Measurements from ENCODE around the gene NSUN6.
"Not testable (repeated sequence)": the region's sequence is repeated elsewhere in the genome, so short reads cannot be mapped to it uniquely, and the experiment has no call there.

Gene NSUN6

GRCh38 chr10:18610517-18610916 lies 40.9 kb downstream of the NSUN6 start:
- Mint-ChIP-seq H3K9me3 (peaks cover 0 to 2% of the 10 kb centered on the region in 2 donors), H3K36me3 (peaks cover 34 to 47% of the 10 kb centered on the region in 2 donors), H3K4me3 (no peak overlapping the region), H3K27me3 (no peaks in the 10 kb centered on the region), H3K4me1 (peaks cover 0 to 2% of the 10 kb centered on the region in 2 donors), H3K27ac (no peak overlapping the region)
- no peak for ATAC-seq (replicated peaks)
- no peak for DNase-seq

GRCh38 chr10:18608596-18608995 lies 42.8 kb downstream of the NSUN6 start:
- Mint-ChIP-seq H3K27me3 (no peaks in the 10 kb centered on the region), H3K4me3 (no peak overlapping the region), H3K36me3 (peaks cover 32 to 46% of the 10 kb centered on the region in 2 donors), H3K27ac (no peak overlapping the region), H3K4me1 (peaks cover 0 to 2% of the 10 kb centered on the region in 2 donors), H3K9me3 (peaks cover 0 to 2% of the 10 kb centered on the region in 2 donors)
- DNase-seq (no peak), ATAC-seq (replicated peaks) (no peak)

GRCh38 chr10:18607503-18608378 lies 43.6 kb downstream of the NSUN6 start:
- no peak for ATAC-seq (replicated peaks)

GRCh38 chr10:18606051-18606695 lies 45.2 kb downstream of the NSUN6 start:
- Mint-ChIP-seq H3K4me3 (no peak overlapping the region), H3K36me3 (peaks cover 19 to 41% of the 10 kb centered on the region in 2 donors), H3K27me3 (no peaks in the 10 kb centered on the region), H3K9me3 (no peaks in the 10 kb centered on the region), H3K27ac (no peak overlapping the region), H3K4me1 (peaks cover 0 to 2% of the 10 kb centered on the region in 2 donors)
- ATAC-seq (replicated peaks) (no peak), DNase-seq (no peak)

More at GRCh38 chr10:18607503-18608378, 43.6 kb downstream of the NSUN6 start:
- Mint-ChIP-seq H3K27ac (no peak overlapping the region), H3K27me3 (no peaks in the 10 kb centered on the region), H3K9me3 (peaks cover 0 to 2% of the 10 kb centered on the region in 2 donors), H3K4me1 (peaks cover 0 to 2% of the 10 kb centered on the region in 2 donors), H3K36me3 (peaks cover 28 to 48% of the 10 kb centered on the region in 2 donors), H3K4me3 (no peak overlapping the region)
- no peak for DNase-seq

GRCh38 chr10:18601321-18601720 lies 50.1 kb downstream of the NSUN6 start:
- DNase-seq (no peak), ATAC-seq (replicated peaks) (no peak)
- H3K27me3 Mint-ChIP-seq, result no peaks in the 10 kb centered on the region
- H3K9me3 Mint-ChIP-seq, result no peaks in the 10 kb centered on the region
- no peak overlapping the region for H3K4me3 Mint-ChIP-seq
- no peaks in the 10 kb centered on the region for H3K4me1 Mint-ChIP-seq
- peaks cover 10 to 37% of the 10 kb centered on the region in 2 donors for H3K36me3 Mint-ChIP-seq
- no peak overlapping the region for H3K27ac Mint-ChIP-seq

- Mint-ChIP-seq H3K27me3 (no peaks in the 10 kb centered on the region), H3K4me3 (no peak overlapping the region), H3K36me3 (peaks cover 13 to 36% of the 10 kb centered on the region in 2 donors), H3K9me3 (no peaks in the 10 kb centered on the region), H3K27ac (no peak overlapping the region), H3K4me1 (no peaks in the 10 kb centered on the region)
- DNase-seq (no peak), ATAC-seq (replicated peaks) (no peak)
Observed at GRCh38 chr10:18599392-18599791, 52.0 kb downstream of the NSUN6 start.

GRCh38 chr10:18594574-18595156 lies 56.7 kb downstream of the NSUN6 start:
- Mint-ChIP-seq H3K36me3 (peaks cover 48 to 61% of the 10 kb centered on the region in 2 donors), H3K27ac (no peak overlapping the region), H3K9me3 (peaks cover 5 to 9% of the 10 kb centered on the region in 2 donors), H3K4me1 (peaks cover 1 to 6% of the 10 kb centered on the region in 2 donors), H3K4me3 (no peak overlapping the region), H3K27me3 (no peaks in the 10 kb centered on the region)
- no peak for DNase-seq
- peak in 1 of 2 donors; percentile 33 for ATAC-seq (replicated peaks)

GRCh38 chr10:18591141-18591540 lies 60.2 kb downstream of the NSUN6 start:
- H3K36me3 Mint-ChIP-seq, result peaks cover 76 to 87% of the 10 kb centered on the region in 2 donors

GRCh38 chr10:18586637-18587036 lies 64.8 kb downstream of the NSUN6 start:
- H3K27ac Mint-ChIP-seq; H3K27me3 Mint-ChIP-seq; H3K4me3 Mint-ChIP-seq; H3K4me1 Mint-ChIP-seq; DNase-seq; ATAC-seq (replicated peaks): not testable (repeated sequence)
- Mint-ChIP-seq H3K9me3 (peaks cover 5 to 11% of the 10 kb centered on the region in 2 donors), H3K36me3 (peaks cover 80 to 95% of the 10 kb centered on the region in 2 donors)

More at GRCh38 chr10:18591141-18591540, 60.2 kb downstream of the NSUN6 start:
- H3K27me3 Mint-ChIP-seq; H3K4me1 Mint-ChIP-seq; H3K27ac Mint-ChIP-seq; H3K9me3 Mint-ChIP-seq; DNase-seq; H3K4me3 Mint-ChIP-seq; ATAC-seq (replicated peaks): not testable (repeated sequence)

GRCh38 chr10:18583575-18584270 lies 67.7 kb downstream of the NSUN6 start:
- ATAC-seq (replicated peaks) (no peak), DNase-seq (no peak)
- Mint-ChIP-seq H3K4me3 (no peak overlapping the region), H3K27ac (no peak overlapping the region), H3K36me3 (peaks cover 76 to 94% of the 10 kb centered on the region in 2 donors), H3K27me3 (no peaks in the 10 kb centered on the region), H3K4me1 (peaks cover 0 to 2% of the 10 kb centered on the region in 2 donors), H3K9me3 (peaks cover 0 to 2% of the 10 kb centered on the region in 2 donors)

GRCh38 chr10:18582803-18583202 lies 68.6 kb downstream of the NSUN6 start:
- H3K4me1 Mint-ChIP-seq, result peaks cover 0 to 2% of the 10 kb centered on the region in 2 donors
- peaks cover 3 to 6% of the 10 kb centered on the region in 2 donors for H3K9me3 Mint-ChIP-seq
- peaks cover 77 to 92% of the 10 kb centered on the region in 2 donors for H3K36me3 Mint-ChIP-seq
- DNase-seq, result no peak
- no peak overlapping the region for H3K4me3 Mint-ChIP-seq
- no peak for ATAC-seq (replicated peaks)
- no peaks in the 10 kb centered on the region for H3K27me3 Mint-ChIP-seq
- H3K27ac Mint-ChIP-seq, result no peak overlapping the region

GRCh38 chr10:18577823-18578685 lies 73.3 kb downstream of the NSUN6 start:
- ATAC-seq (replicated peaks) (no peak), DNase-seq (no peak)
- Mint-ChIP-seq H3K4me1 (peaks cover 0 to 1% of the 10 kb centered on the region in 2 donors), H3K27me3 (no peaks in the 10 kb centered on the region), H3K36me3 (peaks cover 59 to 71% of the 10 kb centered on the region in 2 donors), H3K27ac (no peak overlapping the region), H3K4me3 (no peak overlapping the region), H3K9me3 (peaks cover 7 to 12% of the 10 kb centered on the region in 2 donors)

GRCh38 chr10:18576586-18576985 lies 74.8 kb downstream of the NSUN6 start:
- H3K27me3 Mint-ChIP-seq, result no peaks in the 10 kb centered on the region
- H3K27ac Mint-ChIP-seq, result no peak overlapping the region

More at GRCh38 chr10:18576586-18576985, 74.8 kb downstream of the NSUN6 start:
- no peak overlapping the region for H3K4me3 Mint-ChIP-seq
- no peaks in the 10 kb centered on the region for H3K4me1 Mint-ChIP-seq
- peaks cover 48 to 56% of the 10 kb centered on the region in 2 donors for H3K36me3 Mint-ChIP-seq
- ATAC-seq (replicated peaks) (no peak), DNase-seq (no peak)
- H3K9me3 Mint-ChIP-seq, result peaks cover 7 to 10% of the 10 kb centered on the region in 2 donors
